HEK293 (cell line): ENCODE results near the gene CFAP70.

Experiments used
- BCL11B ChIP-seq: fragments of 450-650 bp; formaldehyde crosslinking; IDR thresholded peaks from 2 replicates; pipeline ENCODE4 v1.5.1; 2016; ENCODE audit warnings: low read depth, missing biosample characterization, missing genetic modification characterization
- CTCF ChIP-seq: fragments of 450-650 bp; formaldehyde crosslinking; IDR thresholded peaks from 2 replicates; pipeline ENCODE4 v1.5.1; 2016; ENCODE audit warnings: missing biosample characterization, missing genetic modification characterization
- GLI2 ChIP-seq: fragments of 450-650 bp; formaldehyde crosslinking; IDR thresholded peaks from 2 replicates; pipeline ENCODE4; 2017; ENCODE audit warnings: missing biosample characterization, missing genetic modification characterization, low read depth, borderline replicate concordance
- HOXC10 ChIP-seq: sonication (generic); formaldehyde crosslinking; IDR thresholded peaks from 2 replicates; pipeline ENCODE4 v1.8.1; 2023; ENCODE audit warnings: mild to moderate bottlenecking, missing genetic modification reagents
- PRDM10 ChIP-seq: fragments of 450-650 bp; formaldehyde crosslinking; IDR thresholded peaks from 2 replicates; pipeline ENCODE4 v1.5.1; 2016; ENCODE audit warnings: missing biosample characterization, missing genetic modification characterization
- PRDM6 ChIP-seq: fragments of 450-650 bp; formaldehyde crosslinking; IDR thresholded peaks from 2 replicates; pipeline ENCODE4 v1.5.1; 2017; ENCODE audit warnings: missing biosample characterization, missing genetic modification characterization
- ZBTB44 ChIP-seq: fragments of 450-650 bp; IDR thresholded peaks from 2 replicates; pipeline ENCODE4 v1.5.1; 2018; ENCODE audit warnings: missing biosample characterization, mild to moderate bottlenecking, missing genetic modification characterization
- ZFHX2 ChIP-seq: fragments of 450-650 bp; formaldehyde crosslinking; conservative IDR thresholded peaks from 2 replicates; pipeline ENCODE4 v1.5.1; 2016; ENCODE audit warnings: missing biosample characterization, missing genetic modification characterization
- ZFP41 ChIP-seq: fragments of 450-650 bp; formaldehyde crosslinking; IDR thresholded peaks from 2 replicates; pipeline ENCODE4 v1.5.1; 2016; ENCODE audit warnings: missing biosample characterization, missing genetic modification characterization, borderline replicate concordance
- ZNF132 ChIP-seq: fragments of 450-650 bp; formaldehyde crosslinking; IDR thresholded peaks from 2 replicates; pipeline ENCODE4 v1.5.1; 2017; ENCODE audit warnings: missing biosample characterization, missing genetic modification characterization, borderline replicate concordance
- ZNF133 ChIP-seq: fragments of 450-650 bp; formaldehyde crosslinking; IDR thresholded peaks from 2 replicates; pipeline ENCODE4 v1.5.1; 2016; ENCODE audit warnings: missing biosample characterization, missing genetic modification characterization
- ZNF155 ChIP-seq: fragments of 450-650 bp; formaldehyde crosslinking; IDR thresholded peaks from 2 replicates; pipeline ENCODE4 v1.5.1; 2016; ENCODE audit warnings: missing biosample characterization, missing genetic modification characterization
- ZNF169 ChIP-seq: fragments of 450-650 bp; formaldehyde crosslinking; IDR thresholded peaks from 2 replicates; pipeline ENCODE4 v1.5.1; 2016; ENCODE audit warnings: missing biosample characterization, missing genetic modification characterization
- ZNF214 ChIP-seq: fragments of 450-650 bp; formaldehyde crosslinking; IDR thresholded peaks from 2 replicates; pipeline ENCODE4 v1.5.1; 2017; ENCODE audit warnings: missing biosample characterization, mild to moderate bottlenecking, missing genetic modification characterization, borderline replicate concordance
- ZNF223 ChIP-seq: fragments of 450-650 bp; formaldehyde crosslinking; IDR thresholded peaks from 2 replicates; pipeline ENCODE4 v1.5.1; 2016; ENCODE audit warnings: missing biosample characterization, missing genetic modification characterization
- ZNF24 ChIP-seq: fragments of 450-650 bp; formaldehyde crosslinking; IDR thresholded peaks from 2 replicates; pipeline ENCODE4 v1.5.1; 2016; ENCODE audit warnings: missing biosample characterization, missing genetic modification characterization
- ZNF248 ChIP-seq: fragments of 450-650 bp; formaldehyde crosslinking; IDR thresholded peaks from 2 replicates; pipeline ENCODE4 v1.5.1; 2017; ENCODE audit warnings: missing biosample characterization, missing genetic modification characterization
- ZNF335 ChIP-seq: fragments of 450-650 bp; formaldehyde crosslinking; conservative IDR thresholded peaks from 2 replicates; pipeline ENCODE4 v1.5.1; 2016; ENCODE audit warnings: missing biosample characterization, missing genetic modification characterization
- ZNF391 ChIP-seq: fragments of 450-650 bp; formaldehyde crosslinking; IDR thresholded peaks from 2 replicates; pipeline ENCODE4 v1.5.1; 2016; ENCODE audit warnings: low read depth, missing biosample characterization, missing genetic modification characterization, borderline replicate concordance
- ZNF433 ChIP-seq: fragments of 450-650 bp; formaldehyde crosslinking; IDR thresholded peaks from 2 replicates; pipeline ENCODE4 v1.5.1; 2016; ENCODE audit warnings: missing biosample characterization, missing genetic modification characterization, low read depth
- ZNF48 ChIP-seq: fragments of 450-650 bp; formaldehyde crosslinking; IDR thresholded peaks from 2 replicates; pipeline ENCODE4 v1.5.1; 2016; ENCODE audit warnings: missing biosample characterization, missing genetic modification characterization
- ZNF488 ChIP-seq: fragments of 450-650 bp; formaldehyde crosslinking; IDR thresholded peaks from 2 replicates; pipeline ENCODE4 v1.5.1; 2016; ENCODE audit warnings: missing biosample characterization, missing genetic modification characterization
- ZNF514 ChIP-seq: fragments of 450-650 bp; formaldehyde crosslinking; IDR thresholded peaks from 2 replicates; pipeline ENCODE4 v1.5.1; 2016; ENCODE audit warnings: missing biosample characterization, missing genetic modification characterization
- ZNF521 ChIP-seq: fragments of 450-650 bp; formaldehyde crosslinking; IDR thresholded peaks from 2 replicates; pipeline ENCODE4 v1.5.1; 2017; ENCODE audit warnings: missing biosample characterization, mild to moderate bottlenecking, missing genetic modification characterization
- ZNF529 ChIP-seq: fragments of 450-650 bp; formaldehyde crosslinking; IDR thresholded peaks from 2 replicates; pipeline ENCODE4 v1.5.1; 2017; ENCODE audit warnings: missing genetic modification characterization, missing biosample characterization; ENCODE audit not compliant: insufficient replicate concordance
- ZNF596 ChIP-seq: fragments of 450-650 bp; IDR thresholded peaks from 2 replicates; pipeline ENCODE4 v1.5.0; 2018; ENCODE audit warnings: missing biosample characterization, mild to moderate bottlenecking, missing genetic modification characterization, moderate library complexity
- ZNF610 ChIP-seq: fragments of 450-650 bp; formaldehyde crosslinking; IDR thresholded peaks from 2 replicates; pipeline ENCODE4 v1.5.1; 2016; ENCODE audit warnings: missing biosample characterization, missing genetic modification characterization, borderline replicate concordance
- ZNF621 ChIP-seq: fragments of 450-650 bp; formaldehyde crosslinking; IDR thresholded peaks from 2 replicates; pipeline ENCODE4 v1.5.1; 2017; ENCODE audit warnings: missing biosample characterization, missing genetic modification characterization
- ZNF624 ChIP-seq: fragments of 450-650 bp; formaldehyde crosslinking; IDR thresholded peaks from 2 replicates; pipeline ENCODE4 v1.5.1; 2017; ENCODE audit warnings: missing biosample characterization, missing genetic modification characterization
- ZNF677 ChIP-seq: fragments of 450-650 bp; IDR thresholded peaks from 2 replicates; pipeline ENCODE4 v1.5.0; 2018; ENCODE audit warnings: missing biosample characterization, mild to moderate bottlenecking, missing genetic modification characterization, moderate library complexity
- ZNF747 ChIP-seq: fragments of 450-650 bp; formaldehyde crosslinking; IDR thresholded peaks from 2 replicates; pipeline ENCODE4 v1.5.1; 2016; ENCODE audit warnings: missing biosample characterization, missing genetic modification characterization

Gene CFAP70

GRCh38 chr10:73252445-73253224 lies 106.0 kb downstream of the CFAP70 start, which contains the start of gene MRPS16 (continued):
- TF ChIP-seq PRDM10 (tag by site-specific recombination) (peak; percentile 36; the same call in 1 of the 2 replicates), ZNF610 (tag by site-specific recombination) (no peak), ZNF621 (no peak), ZNF132 (no peak), ZNF133 (tag by site-specific recombination) (no peak), ZNF433 (tag by site-specific recombination) (no peak), BCL11B (tag by site-specific recombination) (no peak), ZNF24 (peak; percentile 71), PRDM6 (no peak), ZNF514 (tag by site-specific recombination) (no peak), ZNF335 (tag by site-specific recombination) (peak; percentile 94), ZNF521 (tag by site-specific recombination) (no peak), GLI2 (tag by site-specific recombination) (no peak), ZBTB44 (tag by site-specific recombination) (no peak), ZNF48 (no peak), ZFP41 (tag by site-specific recombination) (no peak), ZNF488 (tag by site-specific recombination) (no peak), CTCF (peak; percentile 53; the same call in 1 of the 2 replicates), ZNF747 (tag by site-specific recombination) (no peak), ZNF248 (tag by site-specific recombination) (no peak), ZNF677 (tag by site-specific recombination) (no peak), ZFHX2 (tag by site-specific recombination) (peak; percentile 34; the same call in 1 of the 2 replicates), ZNF214 (tag by site-specific recombination) (no peak), HOXC10 (CRISPR knock-in tag) (no peak), ZNF169 (tag by site-specific recombination) (no peak), ZNF624 (tag by site-specific recombination) (no peak), ZNF155 (tag by site-specific recombination) (no peak), ZNF596 (tag by site-specific recombination) (no peak), ZNF391 (no peak), ZNF529 (tag by site-specific recombination) (no peak), ZNF223 (tag by site-specific recombination) (no peak)
